Colonic mucosa (tissue), 4 donors: ENCODE results near the gene TSTD1. TPM values are rescaled to one million over a fixed set of nuclear protein-coding genes. Genes with fewer than 3 reads are reported as not detected.

Experiments
- DNase-seq: peaks from one replicate; pipeline ENCODE4 v3.0.0-alpha.2; 2020
- H3K27ac ChIP-seq: fragments of 200-600 bp; one replicate; pipeline ENCODE4 v1.8.0; 2021
- H3K27me3 ChIP-seq: fragments of 200-600 bp; one replicate; pipeline ENCODE4 v1.8.0; 2021
- H3K36me3 ChIP-seq: fragments of 200-600 bp; one replicate; pipeline ENCODE4 v1.8.0; 2021
- H3K4me1 ChIP-seq: fragments of 200-600 bp; one replicate; pipeline ENCODE4 v1.8.0; 2021; ENCODE audit warnings: mild to moderate bottlenecking
- H3K4me3 ChIP-seq: fragments of 200-600 bp; one replicate; pipeline ENCODE4 v1.8.0; 2021
- H3K9ac ChIP-seq, 2 donors: one replicate each; pipeline ENCODE4 v1.7.0; 2013; ENCODE audit warnings: control low read depth in 2 of 2, low read depth in 2 of 2, low read length in 2 of 2
- H3K9me3 ChIP-seq: fragments of 200-600 bp; one replicate; pipeline ENCODE4 v1.8.0; 2021
- CTCF ChIP-seq: fragments of 200-600 bp; IDR thresholded peaks from one replicate; pipeline ENCODE4 v1.8.0; 2022; ENCODE audit warnings: antibody characterized with exemption, mild to moderate bottlenecking
- intact Hi-C: fragments of 100-400 bp; cut with DNase I; formaldehyde crosslinking; loops from one replicate; pipeline ENCODE4 v1.14.1; 2022
- total RNA-seq, 2 donors: library from RNA; stranded (reverse); fragmentation: NEBNext Ultra II Directional in 1 of 2; extraction: Animal tissue kit (Norgen Biotek cat#: 25700) in 1 of 2; gene quantifications; one replicate each; pipeline ENCODE4 v1.2.1, GENCODE V29; 2021
- donor health status: healthy.
- donor health status: DM: no; HTN: no; CAD: no.
- donor health status: DM: no; HTN: no; CAD: no.

The TSTD1 gene
- total RNA-seq, 2 donors from 2014 or later, result 74.7 to 87.8 TPM

DNA sequence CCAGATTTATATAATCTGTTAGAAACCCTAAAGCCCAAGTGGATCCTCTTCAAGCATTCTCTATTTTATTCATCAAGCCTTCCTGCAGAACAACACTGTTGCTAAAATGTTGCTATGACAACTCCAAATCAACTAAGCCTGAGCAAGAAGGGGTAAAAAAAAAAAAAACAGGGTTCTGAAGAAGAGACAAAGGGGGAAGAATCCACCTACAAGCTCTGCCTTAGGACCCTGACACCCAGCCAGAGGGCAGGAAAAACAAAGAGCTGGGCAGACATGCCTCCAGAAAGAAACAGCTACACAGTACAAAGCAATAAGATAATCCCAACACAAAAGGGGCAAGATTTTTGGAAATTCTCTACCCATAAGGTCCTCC, 5.8 kb upstream of the TSTD1 start:
- H3K27ac ChIP-seq, result peak overlapping the region; percentile 96
- H3K27me3 ChIP-seq, result no peaks in the 10 kb centered on the region
- peak overlapping the region; percentile 83 for H3K4me3 ChIP-seq
- no peak for TF ChIP-seq CTCF
- H3K4me1 ChIP-seq, result peaks cover 6% of the 10 kb centered on the region
- no peak for DNase-seq
- peaks cover 7% of the 10 kb centered on the region for H3K36me3 ChIP-seq
- peak overlapping the region; percentile 92 to 97 for H3K9ac ChIP-seq
- H3K9me3 ChIP-seq, result no peaks in the 10 kb centered on the region
- intact Hi-C loops, result loop anchor here (10.0 kb wide), 1 partner anchor 50 kb away; no protein-coding TSS in a partner anchor

DNA sequence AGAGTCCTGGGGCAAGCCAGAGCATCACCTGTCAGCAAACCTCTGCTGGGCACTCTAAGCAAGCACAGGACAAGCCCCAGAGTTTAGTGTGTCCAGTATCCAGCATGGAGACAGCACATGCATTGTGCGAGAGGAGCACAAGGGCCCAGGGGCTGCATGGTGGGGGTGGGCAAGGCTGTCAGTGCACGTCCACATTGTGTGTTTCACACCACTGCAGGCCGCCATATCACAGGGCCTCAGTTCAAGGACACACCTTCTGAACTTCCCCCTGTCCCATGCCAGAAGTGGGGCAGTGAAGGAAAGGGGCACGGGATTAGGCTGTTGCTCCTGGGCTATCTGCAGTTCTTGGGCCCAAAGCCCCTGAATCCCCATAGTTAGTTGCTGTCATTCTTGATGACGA, 782 bp upstream of the TSTD1 start:
- no peak for DNase-seq
- Histone ChIP-seq H3K27ac (peak overlapping the region; percentile 86), H3K9ac (peak overlapping the region in 1 of 2 donors; percentile 58), H3K27me3 (no peaks in the 10 kb centered on the region), H3K4me3 (no peak overlapping the region), H3K9me3 (no peaks in the 10 kb centered on the region), H3K36me3 (peaks cover 10% of the 10 kb centered on the region), H3K4me1 (peaks cover 16% of the 10 kb centered on the region)
- intact Hi-C loops, result no loop called here
- TF ChIP-seq CTCF, result no peak

DNA sequence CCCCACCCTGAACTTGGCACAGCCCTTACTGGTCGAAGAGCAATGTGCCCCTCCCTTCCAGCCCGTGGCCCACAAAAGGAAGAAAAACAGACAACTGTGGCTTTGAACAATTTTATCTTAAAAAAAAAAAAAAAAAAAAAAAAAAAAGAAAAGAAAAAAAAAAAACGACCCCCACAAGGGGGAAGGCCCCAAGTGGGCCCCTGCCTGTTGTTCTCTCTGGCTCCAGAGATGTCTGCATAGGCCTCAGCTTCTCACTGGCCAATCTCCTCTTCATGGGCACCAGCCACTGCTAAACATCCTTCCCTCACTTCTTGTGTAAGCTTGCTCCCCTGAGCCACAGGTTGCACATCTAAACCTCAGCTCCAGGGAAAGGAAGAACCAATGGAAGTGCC, 386 bp upstream of the TSTD1 start:
- Histone ChIP-seq H3K27ac (peak overlapping the region; percentile 86), H3K9me3 (no peaks in the 10 kb centered on the region), H3K4me3 (peak overlapping the region; percentile 62), H3K9ac (peak overlapping the region; percentile 75 to 84), H3K4me1 (peaks cover 16% of the 10 kb centered on the region), H3K27me3 (no peaks in the 10 kb centered on the region), H3K36me3 (peaks cover 10% of the 10 kb centered on the region)
- no peak for DNase-seq
- intact Hi-C loops, result no loop called here
- no peak for TF ChIP-seq CTCF

GRCh38 chr1:161037661-161038522, 872 bp downstream of the TSTD1 start:
- TF ChIP-seq CTCF, result no peak
- Histone ChIP-seq H3K4me3 (peak overlapping the region; percentile 62), H3K27ac (peak overlapping the region; percentile 86), H3K9me3 (no peaks in the 10 kb centered on the region), H3K27me3 (no peaks in the 10 kb centered on the region), H3K9ac (peak overlapping the region; percentile 75 to 84), H3K4me1 (peaks cover 16% of the 10 kb centered on the region), H3K36me3 (peaks cover 10% of the 10 kb centered on the region)
- intact Hi-C loops, result no loop called here
- DNase-seq, result peak; percentile 66

DNA sequence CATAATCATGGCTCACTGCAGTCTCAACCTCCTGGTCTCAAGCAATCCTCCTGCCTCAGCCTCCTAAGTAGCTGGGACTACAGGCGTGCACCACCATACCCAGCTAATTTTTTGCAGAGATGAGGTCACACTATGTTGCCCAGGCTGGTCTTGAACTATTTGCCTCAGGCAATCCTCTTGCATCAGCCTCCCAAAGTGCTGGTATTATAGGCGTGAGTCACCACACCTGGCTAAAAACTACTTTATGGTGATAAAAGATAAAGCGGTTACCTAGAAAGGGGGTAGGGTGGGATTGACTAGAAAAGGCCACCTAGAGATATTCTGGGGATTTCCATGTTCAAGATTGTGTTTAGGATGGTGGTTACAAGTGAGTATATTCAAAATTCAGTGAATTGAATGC, 5.0 kb downstream of the TSTD1 start:
- Histone ChIP-seq H3K4me1 (peaks cover 6% of the 10 kb centered on the region), H3K9ac (no peak overlapping the region), H3K36me3 (no peaks in the 10 kb centered on the region), H3K27me3 (no peaks in the 10 kb centered on the region), H3K9me3 (no peaks in the 10 kb centered on the region), H3K27ac (no peak overlapping the region), H3K4me3 (no peak overlapping the region)
- intact Hi-C loops, result no loop called here
- TF ChIP-seq CTCF, result no peak
- no peak for DNase-seq
